HG03064 (cell line): ENCODE data around the gene RUSC1.
A peak's percentile ranks its signal among the peaks of the same experiment; 100 is the strongest.

ENCODE experiments used
- ATAC-seq: cut with Tn5 transposase; IDR thresholded peaks from one replicate; pipeline ENCODE4 v1.9.1; 2021; ENCODE audit warnings: low read depth; ENCODE audit not compliant: unreplicated experiment

Gene RUSC1

GRCh38 chr1:155294520-155295182 is 26.0 kb upstream of the RUSC1 start:
- no peak for ATAC-seq

GRCh38 chr1:155295183-155295941 is 25.3 kb upstream of the RUSC1 start:
- no peak for ATAC-seq

GRCh38 chr1:155295942-155296267 is 24.8 kb upstream of the RUSC1 start:
- ATAC-seq = no peak

- no peak for ATAC-seq
Measured at GRCh38 chr1:155296661-155297060, 24.0 kb upstream of the RUSC1 start.

GRCh38 chr1:155297384-155297783 is 23.3 kb upstream of the RUSC1 start:
- ATAC-seq = no peak

GRCh38 chr1:155300024-155300423 is 20.7 kb upstream of the RUSC1 start:
- no peak for ATAC-seq

- ATAC-seq = no peak
Measured at GRCh38 chr1:155300553-155301329, 20.0 kb upstream of the RUSC1 start.

GRCh38 chr1:155301342-155301841 is 19.3 kb upstream of the RUSC1 start, which contains the start of gene PKLR:
TSS of gene PKLR (minus strand) at chr1:155301438. CDS start at chr1:155301395, 43 bp downstream.
- no peak for ATAC-seq

- no peak for ATAC-seq
Measured at GRCh38 chr1:155304558-155305063, 16.1 kb upstream of the RUSC1 start.

- ATAC-seq = no peak
Measured at GRCh38 chr1:155305881-155306391, 14.8 kb upstream of the RUSC1 start.

- no peak for ATAC-seq
Measured at GRCh38 chr1:155307247-155307740, 13.4 kb upstream of the RUSC1 start.

- peak; percentile 89 for ATAC-seq
Measured at GRCh38 chr1:155308493-155309422, 11.9 kb upstream of the RUSC1 start, which contains the start of gene FDPS. TSS of gene FDPS (plus strand) at chr1:155308866. CDS start at chr1:155309790, 924 bp downstream.

- ATAC-seq = no peak
Measured at GRCh38 chr1:155309423-155310021, 11.2 kb upstream of the RUSC1 start.

- no peak for ATAC-seq
Measured at GRCh38 chr1:155313261-155313660, 7.4 kb upstream of the RUSC1 start.

- no peak for ATAC-seq
Measured at GRCh38 chr1:155316922-155317321, 3.8 kb upstream of the RUSC1 start.

- ATAC-seq = no peak
Measured at GRCh38 chr1:155318082-155318481, 2.6 kb upstream of the RUSC1 start.

GRCh38 chr1:155319536-155319935 is 1.2 kb upstream of the RUSC1 start:
- ATAC-seq = no peak

- ATAC-seq = no peak
Measured at GRCh38 chr1:155320252-155320651, 442 bp upstream of the RUSC1 start.
